GM11168 (cell line): ENCODE results near the gene FAM168A.

Experiments
- in situ Hi-C: fragments of 300-500 bp; cut with MboI; formaldehyde crosslinking; loops from one replicate; pipeline ENCODE4 v1.12.0; 2022; ENCODE audit warnings: low sequenced_read_pairs; ENCODE audit not compliant: unreplicated experiment

The FAM168A gene, protein sequence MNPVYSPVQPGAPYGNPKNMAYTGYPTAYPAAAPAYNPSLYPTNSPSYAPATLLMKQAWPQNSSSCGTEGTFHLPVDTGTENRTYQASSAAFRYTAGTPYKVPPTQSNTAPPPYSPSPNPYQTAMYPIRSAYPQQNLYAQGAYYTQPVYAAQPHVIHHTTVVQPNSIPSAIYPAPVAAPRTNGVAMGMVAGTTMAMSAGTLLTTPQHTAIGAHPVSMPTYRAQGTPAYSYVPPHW

DNA sequence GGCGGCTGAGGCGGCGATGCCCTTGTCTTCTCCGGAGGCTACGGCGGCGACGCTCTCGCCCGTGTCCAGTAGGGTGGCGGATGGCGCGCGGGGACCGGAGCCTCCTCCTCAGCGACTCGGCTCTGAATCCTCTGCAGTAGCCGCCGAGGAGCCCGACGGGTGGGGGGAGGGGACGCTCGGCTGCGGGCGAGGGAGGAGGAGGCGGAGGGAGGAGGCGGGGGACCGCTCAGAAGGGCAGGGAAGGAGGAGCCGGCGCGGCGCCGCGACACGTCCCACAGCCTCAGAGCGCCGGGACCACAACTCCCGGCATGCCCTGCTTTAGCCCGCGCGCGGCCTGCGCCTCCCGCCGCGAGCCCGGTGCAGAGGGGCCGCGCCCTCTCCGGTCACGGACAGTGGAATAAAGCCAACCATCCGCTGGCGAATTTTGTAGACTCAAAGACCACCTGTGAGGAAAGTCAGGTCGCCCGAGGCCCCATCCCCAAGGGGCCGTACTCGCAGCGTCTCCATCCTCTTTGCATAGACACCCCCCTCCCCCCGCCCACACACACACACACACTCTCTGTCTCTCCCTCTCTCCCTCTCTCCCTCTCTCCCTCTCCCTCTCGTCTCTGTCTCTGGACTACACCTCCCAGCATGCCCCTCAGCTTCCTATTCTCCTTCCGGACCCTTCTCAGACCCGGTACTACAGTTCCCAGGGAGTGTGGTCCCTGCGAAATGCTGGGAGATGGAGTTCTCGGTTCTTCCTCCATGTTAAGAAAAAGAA is at the start of gene FAM168A:
Gene FAM168A (minus strand): TSS at position 157 of the 763 bp plus-strand sequence. CDS start 129,638 bp downstream, outside the sequence.
- in situ Hi-C loops: no loop called here

DNA sequence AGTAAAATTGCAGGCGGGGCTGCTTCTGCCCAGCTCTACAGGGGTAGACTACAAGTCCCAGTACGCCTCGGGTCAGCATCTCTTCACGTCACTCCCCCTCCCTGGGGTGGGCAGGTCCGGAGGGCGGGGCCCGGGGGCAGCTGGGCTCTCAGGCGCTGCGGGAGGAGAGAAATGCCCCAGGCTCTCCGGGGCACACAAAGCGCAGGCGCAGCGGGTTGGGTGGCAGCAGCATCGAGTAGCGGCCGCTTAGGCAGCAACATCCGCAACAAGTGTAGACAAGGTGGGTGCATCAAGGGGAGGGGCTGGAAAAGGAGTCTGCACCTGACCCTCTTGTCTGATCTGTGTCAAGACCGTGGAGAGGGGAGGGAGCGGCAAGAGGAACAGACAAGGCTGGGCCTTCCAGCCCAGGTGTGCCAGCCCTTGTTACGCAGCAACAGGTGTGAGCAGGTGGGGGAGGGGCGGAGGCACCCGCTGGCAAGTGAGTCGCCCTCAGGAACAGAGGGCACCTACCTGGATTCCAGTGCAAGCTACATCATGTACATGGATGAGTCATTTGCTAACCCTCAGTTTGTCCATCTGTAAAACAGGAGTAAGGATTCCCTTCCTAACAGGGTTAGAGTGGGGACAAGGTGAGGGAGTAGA is 49.7 kb upstream of the FAM168A start:
- in situ Hi-C loops: no loop called here

DNA sequence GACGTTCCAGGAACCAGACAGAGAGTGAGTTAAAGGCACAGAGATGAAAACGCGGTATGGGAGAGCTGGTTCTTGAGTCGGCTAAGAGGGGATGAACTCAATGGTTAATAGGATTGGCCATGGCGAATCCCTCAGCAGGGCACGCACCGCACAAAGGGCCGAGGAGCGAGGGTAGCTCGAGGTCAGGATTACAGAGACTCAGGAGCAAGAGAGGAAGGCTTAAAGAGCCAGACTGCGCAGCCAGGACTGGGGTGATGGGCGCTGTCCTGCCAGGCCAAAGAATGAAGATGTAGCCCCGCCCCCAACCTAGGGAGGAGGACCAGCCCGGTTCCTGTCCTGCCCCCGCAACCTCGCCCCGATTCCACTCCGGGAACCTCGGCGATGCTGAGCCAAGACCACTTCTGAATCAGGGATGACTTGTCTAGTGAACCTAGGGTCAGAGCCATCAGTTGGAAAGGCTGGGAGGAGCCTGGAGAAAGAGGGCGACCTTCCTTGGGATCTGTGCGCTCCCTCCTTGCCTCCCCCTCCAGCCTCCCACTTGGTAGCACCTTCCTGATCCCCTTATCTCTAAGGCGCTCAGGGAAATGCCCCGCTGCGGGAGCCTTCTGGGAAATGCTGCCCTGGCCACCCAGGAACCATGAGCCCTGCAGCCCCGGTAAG is 48.2 kb upstream of the FAM168A start, which contains the start of gene PLEKHB1:
Gene PLEKHB1 (plus strand): TSS at position 610 of the 660 bp plus-strand sequence. CDS start 28 bp downstream, at position 638.
- in situ Hi-C loops: no loop called here

DNA sequence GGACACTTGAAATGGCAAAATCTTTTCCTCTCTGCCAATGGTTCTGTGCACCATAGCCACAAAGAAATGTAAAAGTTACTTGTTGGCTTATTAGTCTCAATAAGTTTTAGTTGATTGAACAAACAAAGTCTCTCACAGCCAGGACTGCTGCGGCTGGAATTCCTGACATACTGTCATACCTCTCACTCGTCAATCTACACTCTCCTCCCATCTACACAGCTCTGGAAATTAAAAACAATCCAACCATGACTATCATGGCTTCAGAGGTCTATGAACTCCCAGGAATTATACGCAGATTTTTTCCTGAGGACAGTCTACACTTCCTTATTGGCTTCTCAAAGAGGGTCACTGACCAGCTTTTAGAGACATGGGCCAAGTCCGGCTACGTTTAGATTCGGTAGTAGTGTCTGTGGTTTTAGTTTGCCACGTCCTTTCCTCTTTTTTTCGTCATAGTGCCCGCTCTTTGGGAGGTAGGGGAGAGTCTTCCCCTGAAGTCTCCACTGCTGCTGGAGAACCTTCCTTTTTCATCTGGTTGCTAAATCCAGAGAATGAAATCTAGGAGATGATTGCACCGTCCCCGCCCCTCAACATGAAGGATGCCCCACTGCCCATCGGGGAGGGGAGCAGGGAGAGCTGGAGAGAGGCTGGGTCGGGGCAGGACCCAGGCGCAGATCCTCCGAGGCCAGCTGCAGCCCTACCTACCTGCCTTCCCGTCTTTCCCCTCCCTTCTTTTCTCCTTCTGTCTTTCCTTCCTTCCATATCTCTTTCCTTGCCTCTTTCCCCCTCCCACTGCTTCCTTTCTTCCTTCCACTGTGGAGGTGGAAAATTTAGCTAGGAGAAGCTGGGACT is 47.4 kb upstream of the FAM168A start:
- in situ Hi-C loops: no loop called here

DNA sequence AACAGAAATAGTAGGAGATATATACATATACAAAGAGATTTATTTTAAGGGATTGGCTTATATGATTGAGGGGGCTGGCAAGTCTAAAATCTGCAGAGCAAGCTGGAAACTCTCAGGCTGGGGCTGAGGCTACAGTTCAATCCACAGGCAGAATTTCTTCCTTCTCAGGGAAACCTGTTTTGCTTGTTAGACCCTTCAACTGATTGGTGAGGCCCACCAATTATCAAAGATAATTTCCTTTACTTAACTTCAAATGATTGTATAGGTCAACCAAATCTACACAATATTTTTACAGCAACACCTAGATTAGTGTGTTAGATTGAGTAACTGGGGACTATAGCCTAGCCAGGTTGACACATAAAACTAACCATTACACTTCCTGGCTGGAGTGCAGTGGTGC is 43.8 kb upstream of the FAM168A start:
- in situ Hi-C loops: no loop called here

DNA sequence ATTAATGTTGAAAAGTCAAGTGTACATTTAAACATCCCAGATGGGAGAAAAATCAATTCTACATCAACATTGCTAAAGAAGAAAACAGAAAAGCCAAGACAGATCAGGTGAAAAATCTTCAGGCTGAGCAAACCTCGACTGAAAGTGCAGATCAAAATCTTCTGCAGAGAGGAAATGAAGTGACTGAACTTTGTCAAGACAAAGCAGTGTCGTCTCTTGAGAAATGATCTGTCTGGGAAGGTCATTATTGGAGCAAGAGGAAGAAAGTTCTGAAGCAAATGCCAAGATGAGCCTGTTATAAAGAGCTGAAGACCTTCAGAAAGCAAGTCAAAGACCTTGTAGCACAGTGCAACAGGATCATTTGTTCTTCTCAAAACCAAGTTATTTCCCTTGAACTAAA is 42.7 kb upstream of the FAM168A start:
- in situ Hi-C loops: no loop called here

DNA sequence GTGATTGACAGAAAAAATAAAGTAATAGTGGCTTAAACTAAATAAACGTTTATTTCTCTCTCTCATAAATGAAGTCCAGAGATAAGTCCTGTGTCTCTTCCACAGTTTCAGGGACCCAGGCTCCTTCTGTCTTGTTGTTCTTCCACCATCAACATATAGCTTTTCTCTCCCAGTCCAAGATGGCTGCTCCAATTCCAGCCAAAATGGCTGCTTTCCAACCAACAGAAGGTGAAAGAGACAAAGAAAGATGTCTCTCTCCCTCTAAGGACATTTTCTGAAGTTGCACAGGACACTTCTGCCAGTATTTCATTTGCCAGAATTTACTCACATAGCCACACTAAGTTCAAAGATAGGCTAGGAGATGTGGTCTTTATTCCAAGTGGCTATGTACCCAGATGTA is 39.1 kb upstream of the FAM168A start:
- in situ Hi-C loops: no loop called here

DNA sequence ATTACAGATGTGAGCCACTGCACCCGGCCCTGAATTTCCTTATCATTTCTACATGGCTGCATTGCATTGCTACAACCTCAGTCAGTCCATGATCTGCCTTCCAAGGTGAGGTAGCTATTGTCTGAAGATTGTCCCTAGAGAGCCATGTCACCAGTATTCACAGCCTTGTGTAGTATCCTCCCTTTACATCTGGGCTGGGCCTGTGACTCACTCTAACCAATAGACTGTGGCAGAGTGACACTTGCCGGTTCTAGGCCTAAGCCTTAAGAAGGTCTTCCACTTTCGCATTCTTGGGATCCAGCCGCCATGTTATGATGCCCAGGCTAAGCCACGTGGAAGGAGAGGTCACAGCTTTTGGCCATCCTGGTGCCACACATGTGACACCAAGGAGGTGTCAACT is 38.3 kb upstream of the FAM168A start:
- in situ Hi-C loops: no loop called here

DNA sequence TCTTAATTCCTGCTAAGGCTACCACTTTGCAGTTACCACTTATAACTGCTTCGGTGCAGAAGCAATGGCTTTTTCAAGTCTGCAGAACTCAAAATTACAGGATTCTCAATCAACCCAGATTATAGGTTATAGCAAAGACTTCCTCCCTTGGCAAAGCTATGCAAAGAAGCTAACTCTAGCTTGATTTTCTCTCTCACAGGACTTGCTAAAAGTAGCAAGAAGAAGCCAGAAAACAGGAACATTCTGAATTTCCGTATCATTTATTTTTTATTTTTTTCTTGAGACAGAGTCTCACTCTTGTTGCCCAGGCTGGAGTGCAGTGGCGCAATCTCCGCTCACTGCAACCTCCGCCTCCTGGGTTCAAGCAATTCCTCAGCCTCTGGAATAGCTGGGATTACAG is 37.8 kb upstream of the FAM168A start:
- in situ Hi-C loops: no loop called here

DNA sequence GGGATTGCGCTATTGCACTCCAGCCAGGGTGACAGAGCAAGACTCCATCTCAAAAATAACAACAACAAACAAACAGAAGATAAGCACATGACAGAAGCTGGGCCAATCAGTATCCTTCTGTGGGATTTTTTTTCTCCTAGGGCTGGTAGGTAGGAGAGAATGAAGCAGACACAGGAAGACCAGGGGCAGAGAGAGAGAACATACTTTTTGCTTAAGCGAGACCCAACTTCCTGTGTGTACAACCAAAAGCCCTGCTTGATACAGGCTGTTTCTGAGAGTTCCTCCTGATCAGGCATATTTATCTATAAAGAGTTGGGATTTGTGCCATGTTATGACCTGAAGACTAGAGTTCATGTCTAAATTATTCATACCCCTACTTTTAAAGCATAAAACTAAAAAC is 36.1 kb upstream of the FAM168A start:
- in situ Hi-C loops: no loop called here

DNA sequence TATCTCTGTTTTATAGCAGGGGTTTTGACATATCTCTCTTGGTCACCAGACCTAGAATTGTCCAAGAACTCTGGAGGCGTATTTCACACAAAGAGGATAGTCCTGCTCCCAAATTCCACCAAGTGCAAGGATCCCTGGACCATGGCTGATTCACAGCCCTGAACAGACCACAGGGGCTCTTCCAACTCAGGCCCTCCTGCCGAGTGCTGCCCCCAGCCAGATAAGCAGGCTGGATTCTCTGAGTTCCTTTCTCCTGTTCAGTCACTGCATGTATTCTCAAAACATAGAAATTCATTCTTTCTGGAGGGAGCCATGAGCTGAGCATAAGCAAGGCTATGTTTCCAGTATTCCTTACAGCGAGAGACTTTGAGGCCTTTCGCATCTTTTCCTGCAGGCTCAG is 35.1 kb upstream of the FAM168A start:
- in situ Hi-C loops: no loop called here

DNA sequence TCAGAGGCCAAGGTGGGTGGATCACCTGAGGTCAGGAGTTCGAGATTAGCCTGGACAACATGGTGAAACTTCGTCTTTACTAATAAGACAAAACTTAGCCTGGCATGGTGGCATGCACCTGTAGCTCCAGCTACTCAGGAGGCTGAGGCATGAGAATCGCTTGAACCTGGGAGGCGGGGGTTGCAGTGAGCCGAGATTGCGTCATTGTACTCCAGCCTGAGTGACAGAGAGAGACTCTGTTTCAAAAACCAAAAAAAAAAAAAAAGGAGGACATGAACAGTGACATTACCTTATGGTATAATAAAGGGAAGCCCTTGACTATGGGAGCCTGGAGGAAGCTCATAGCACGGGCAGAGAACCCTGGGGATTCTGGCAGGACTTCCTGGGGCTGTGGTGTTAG is 32.0 kb upstream of the FAM168A start:
- in situ Hi-C loops: no loop called here

DNA sequence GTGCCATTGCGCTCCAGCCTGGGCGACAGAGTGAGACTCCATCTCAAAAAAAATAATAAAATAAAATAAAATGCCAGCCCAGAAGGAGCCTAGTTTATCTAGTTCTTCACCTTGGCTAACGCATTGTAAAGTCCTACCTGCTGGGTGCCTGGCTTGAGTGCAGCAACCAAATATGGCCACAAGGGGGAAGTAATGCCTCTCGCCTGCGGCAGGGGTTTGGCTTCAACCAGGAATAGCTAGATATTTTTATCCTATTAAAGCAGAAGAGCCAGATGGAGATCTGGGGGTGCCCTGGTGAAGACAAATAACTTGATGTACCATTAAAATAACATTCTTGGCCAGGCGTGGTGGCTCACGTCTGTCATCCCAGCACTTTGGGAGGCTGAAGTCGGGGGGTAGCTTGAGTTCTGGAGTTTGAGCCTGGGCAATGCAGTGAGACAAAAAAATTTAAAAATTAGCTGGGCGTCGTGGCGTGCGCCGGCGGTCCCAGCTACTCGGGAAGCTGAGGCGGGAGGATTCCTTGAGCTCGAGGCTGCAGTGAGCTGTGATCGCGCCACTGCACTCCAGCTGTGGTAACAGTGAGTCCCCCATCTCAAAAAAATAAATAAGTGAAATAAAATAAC is 27.9 kb upstream of the FAM168A start:
- in situ Hi-C loops: no loop called here

DNA sequence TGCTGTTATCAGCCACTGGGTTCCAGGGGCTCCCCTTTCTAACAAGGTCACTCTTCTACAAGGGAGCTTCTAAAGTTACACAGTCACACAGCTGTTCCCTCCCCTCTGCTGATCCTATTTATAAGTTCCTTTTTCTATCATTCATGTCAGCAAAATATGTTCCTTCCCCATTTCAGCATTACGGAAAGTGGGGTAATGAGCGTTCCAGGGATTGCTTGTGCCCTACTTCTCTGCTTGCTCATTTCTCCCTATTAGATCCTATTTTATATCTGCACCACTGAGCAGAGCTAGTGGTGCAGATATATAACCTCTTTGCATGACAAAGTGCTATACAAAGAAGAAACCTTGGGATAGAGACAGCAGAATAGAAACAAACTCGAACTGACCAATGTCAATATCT is 25.8 kb upstream of the FAM168A start:
- in situ Hi-C loops: no loop called here

DNA sequence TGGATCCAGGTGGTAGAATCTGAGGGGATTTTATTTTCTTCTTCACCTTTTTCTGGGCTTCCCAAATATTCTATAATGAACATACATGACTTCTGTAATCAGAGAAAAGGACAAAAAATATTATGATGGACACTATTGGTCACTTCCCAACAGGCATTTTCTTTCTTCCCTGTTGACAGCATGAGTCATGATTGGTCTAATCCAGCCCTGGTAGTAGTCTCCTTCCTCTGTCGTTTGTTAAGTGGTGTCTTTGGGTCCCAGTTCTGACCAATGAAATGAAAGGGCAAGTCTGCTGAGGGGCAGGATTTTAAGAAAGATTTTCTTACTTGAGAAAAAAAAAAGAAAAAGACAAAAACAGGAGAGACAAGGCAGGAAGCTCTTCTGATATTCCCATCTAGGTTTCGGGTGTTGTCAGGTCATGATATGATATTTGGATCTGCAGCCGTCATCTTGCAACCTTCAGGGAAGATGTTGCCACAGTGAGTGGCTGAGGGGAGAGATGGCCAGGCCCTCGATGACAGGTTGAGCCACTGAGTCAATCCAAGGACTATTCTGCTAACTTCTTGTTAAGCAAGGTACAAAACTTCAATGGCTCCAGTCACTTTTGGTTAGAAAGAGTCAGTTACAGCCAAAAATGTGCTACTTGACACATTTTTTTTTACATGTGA is 25.1 kb upstream of the FAM168A start:
- in situ Hi-C loops: no loop called here

DNA sequence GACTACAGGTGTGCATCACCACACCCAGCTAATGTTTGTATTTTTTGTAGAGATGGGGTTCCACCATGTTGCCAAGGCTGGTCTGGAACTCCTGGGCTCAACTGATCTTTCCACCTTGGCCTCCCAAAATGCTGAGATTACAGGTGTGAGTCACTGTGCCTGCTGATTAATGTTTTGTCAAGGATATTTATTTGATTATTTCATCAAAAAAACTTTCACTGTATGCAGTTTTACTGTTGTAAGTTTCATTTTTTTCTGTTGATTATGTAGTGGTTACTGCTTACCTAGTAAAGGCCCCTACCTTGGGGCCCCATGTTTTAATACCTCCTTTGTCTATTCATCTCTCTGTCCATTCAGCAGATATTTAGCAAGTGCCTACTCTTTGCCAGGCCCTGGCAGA is 16.7 kb upstream of the FAM168A start:
- in situ Hi-C loops: no loop called here

DNA sequence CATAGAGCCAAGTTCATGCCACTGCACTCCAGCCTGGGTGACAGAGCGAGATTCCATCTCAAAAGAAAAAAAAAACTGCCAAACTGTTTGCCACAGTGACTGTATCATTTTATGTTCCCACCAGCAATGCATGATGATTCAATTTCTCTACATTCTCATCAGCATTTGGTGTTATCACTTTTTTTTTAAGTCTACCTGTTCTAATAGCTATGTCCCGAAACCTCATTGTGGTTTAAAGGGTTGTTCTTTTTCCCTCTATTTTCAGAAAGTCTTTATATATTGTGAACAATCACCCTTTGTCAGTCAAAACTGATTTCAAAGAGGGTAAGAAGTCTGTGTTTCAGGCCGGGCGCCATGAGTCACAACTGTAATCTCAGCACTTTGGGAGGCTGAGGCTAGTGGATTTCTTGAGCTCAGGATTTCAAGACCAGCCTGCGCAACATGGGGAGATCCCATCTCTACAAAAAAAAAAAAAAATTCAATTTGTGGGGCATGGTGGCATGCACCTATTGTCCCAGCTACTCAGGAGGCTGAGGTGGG is 14.8 kb upstream of the FAM168A start:
- in situ Hi-C loops: no loop called here

DNA sequence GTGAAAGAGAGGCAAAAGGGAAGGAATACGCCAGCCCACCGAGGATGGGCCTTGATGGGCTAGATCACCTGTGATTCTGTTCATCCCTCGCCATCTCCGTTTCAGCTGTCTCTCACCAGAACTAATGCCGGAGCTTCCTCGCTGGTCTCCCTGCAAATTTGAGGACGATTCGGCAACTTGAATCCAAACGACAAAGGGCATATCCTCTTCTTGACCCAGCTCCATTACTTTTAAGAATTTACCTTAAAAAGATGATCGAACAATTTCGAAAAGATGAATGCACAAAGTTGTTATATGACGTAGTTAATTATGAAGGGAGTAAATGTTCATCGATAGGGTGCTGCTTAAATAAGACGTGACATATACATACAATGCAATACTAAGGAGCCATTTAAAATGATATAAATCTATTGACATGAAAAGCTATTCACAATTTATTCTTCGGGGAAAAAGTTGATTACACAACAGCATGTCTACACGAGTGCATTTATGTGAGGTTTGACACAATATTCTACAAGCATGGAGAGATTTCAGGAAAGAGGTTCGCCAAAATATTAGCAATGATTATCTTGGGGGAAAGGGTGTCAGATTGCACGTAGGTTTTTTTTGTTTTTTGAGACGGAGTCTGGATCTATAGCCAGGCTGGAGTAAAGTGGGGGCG is 937 bp upstream of the FAM168A start:
- in situ Hi-C loops: no loop called here
